Urinary bladder (tissue), 4 donors: ENCODE results near the gene GALNS. TPM values are rescaled to one million over a fixed set of nuclear protein-coding genes. Genes with fewer than 3 reads are reported as not detected.
A peak's percentile ranks its signal among the peaks of the same experiment; 100 is the strongest.

ENCODE experiments used
- DNase-seq: peaks from one replicate; pipeline ENCODE4 v3.0.0-alpha.2; 2015; ENCODE audit errors: extremely low spot score
- H3K27ac ChIP-seq: one replicate; pipeline ENCODE4 v1.5.1; 2013; ENCODE audit warnings: low read depth, mild to moderate bottlenecking, moderate library complexity
- H3K36me3 ChIP-seq: one replicate; pipeline ENCODE4 v1.6.1; 2013; ENCODE audit warnings: mild to moderate bottlenecking, moderate library complexity; ENCODE audit not compliant: insufficient read depth
- H3K4me1 ChIP-seq: one replicate; pipeline ENCODE4 v1.6.1; 2013; ENCODE audit warnings: mild to moderate bottlenecking, moderate library complexity; ENCODE audit not compliant: insufficient read depth
- H3K4me3 ChIP-seq: one replicate; pipeline ENCODE4 v1.5.1; 2013; ENCODE audit warnings: low read depth, low read length
- WGBS: extraction: QIAGEN DNeasy Blood & Tissue Kit; methylation state at CpG from one replicate; pipeline ENCODE4 v1.1.7; 2013; 5-methylcytosine and 5-hydroxymethylcytosine counted together
- polyA plus RNA-seq: library from polyadenylated mRNA; stranded (reverse); fragments of 200-250 nt; gene quantifications from one replicate; pipeline ENCODE4 v1.2.3, GENCODE V29; 2013
- total RNA-seq: library from RNA; depleted of rRNA; stranded (reverse); fragments of >200 nt; gene quantifications from one replicate; pipeline ENCODE4 v1.2.3, GENCODE V29; 2014
- donor health status: healthy with polysubstance abuse.
- donor health status: healthy.

GALNS gene
- total and polyA plus RNA-seq, 2 donors, result 14.6 to 23.0 TPM

DNA sequence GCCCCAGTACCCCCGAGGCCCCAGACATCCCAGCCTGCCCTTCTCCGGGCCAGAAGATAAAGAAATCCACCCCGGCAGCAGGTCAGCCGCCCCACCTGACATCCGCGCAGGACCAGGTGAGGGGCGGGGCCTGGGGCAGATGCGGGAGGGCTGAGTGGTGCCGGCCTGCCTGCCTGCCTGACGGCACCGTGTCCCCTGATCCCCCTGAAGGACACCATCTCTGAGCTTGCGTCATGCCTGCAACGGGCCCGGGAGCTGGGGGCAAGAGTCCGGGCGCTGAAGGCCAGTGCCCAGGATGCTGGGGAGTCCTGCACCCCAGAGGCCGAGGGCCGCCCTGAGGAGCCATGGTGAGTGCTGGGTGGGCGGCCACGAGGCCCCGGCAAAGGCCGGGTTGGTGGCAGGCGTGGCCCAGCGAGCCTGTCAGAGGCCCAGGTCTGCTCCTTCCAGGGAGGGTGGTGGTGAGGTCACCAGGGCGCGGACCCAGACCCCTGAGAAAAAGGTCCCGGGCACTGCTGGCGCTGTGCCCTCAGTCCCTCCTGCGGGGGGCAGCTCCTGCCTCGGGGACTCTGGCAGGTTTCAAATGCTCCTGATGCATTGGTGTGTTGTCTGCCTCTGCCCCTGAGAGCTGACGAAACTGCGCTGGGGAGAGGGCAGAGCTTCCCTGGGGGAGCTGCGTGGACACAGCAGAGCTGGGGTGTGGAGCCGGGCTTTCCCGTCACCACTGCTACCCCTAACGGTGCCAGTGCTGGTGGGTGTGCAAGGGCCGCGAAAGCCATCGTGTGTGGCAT lies 52.0 kb downstream of the GALNS start:
- Histone ChIP-seq H3K4me1 (no peaks in the 10 kb centered on the region), H3K4me3 (no peak overlapping the region), H3K36me3 (peaks cover 2% of the 10 kb centered on the region), H3K27ac (no peak overlapping the region)
- DNase-seq, result no peak
- 27% methylated on average over 39 of the region's 39 CpGs for WGBS

DNA sequence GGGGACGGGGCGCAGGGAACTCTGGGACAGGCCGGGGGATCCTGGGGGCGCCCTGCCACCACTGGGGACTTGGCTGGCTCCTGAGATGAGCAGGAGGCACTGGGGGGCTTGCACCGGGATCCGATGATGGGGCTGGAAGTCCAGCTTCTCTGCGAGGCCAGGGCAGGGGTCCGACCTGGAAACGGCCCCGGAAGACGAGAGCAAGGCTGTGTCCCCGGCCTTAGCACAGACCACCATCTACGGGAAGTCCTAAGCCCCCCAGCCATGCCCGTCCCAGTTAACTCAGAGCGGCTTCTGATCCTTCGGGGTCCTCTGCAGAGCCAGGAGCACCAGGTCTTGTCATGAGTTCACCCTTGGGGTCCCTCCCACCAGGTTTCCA lies 52.6 kb downstream of the GALNS start:
- H3K4me3 ChIP-seq, result no peak overlapping the region
- under 1% methylated on average over 16 of the region's 16 CpGs for WGBS
- no peaks in the 10 kb centered on the region for H3K4me1 ChIP-seq
- no peak overlapping the region for H3K27ac ChIP-seq
- DNase-seq, result no peak
- H3K36me3 ChIP-seq, result peaks cover 2% of the 10 kb centered on the region

DNA sequence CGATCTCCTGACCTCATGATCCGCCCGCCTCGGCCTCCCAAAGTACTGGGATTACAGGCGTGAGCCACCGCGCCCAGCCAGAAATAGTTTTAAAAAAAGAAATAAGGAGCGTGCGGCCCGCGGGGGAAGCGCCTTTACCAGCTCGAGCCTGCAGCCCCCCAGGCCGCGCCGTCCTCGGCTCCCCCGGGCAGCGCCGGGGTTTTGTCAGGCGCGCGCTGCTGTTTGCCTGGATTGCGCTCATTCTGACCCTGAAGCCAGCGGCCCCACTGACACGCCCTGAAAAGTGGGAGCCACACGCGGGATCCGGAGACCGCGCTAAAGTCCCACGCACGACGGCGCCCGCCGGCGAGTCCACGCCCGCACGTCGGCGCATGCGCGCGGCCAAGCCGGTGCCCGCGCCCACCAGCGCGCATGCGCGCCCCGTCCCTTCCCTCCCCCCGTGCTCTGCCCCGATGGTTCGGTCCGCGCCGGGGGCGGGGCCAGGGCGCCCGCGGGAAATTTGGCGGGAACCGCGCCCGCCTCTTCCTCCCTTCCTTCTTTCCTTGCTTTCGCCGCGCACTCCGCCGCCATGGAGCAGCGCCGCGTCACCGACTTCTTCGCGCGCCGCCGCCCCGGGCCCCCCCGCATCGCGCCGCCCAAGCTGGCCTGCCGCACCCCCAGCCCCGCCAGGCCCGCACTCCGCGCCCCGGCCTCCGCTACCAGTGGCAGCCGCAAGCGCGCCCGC lies 53.3 kb downstream of the GALNS start, which contains the start of gene CDT1:
TSS of gene CDT1 (plus strand) at position 526 of the 724 bp plus-strand sequence. CDS start at position 569, 43 bp downstream.
- DNase-seq, result no peak
- H3K4me1 ChIP-seq, result no peaks in the 10 kb centered on the region
- under 1% methylated on average over 97 of the region's 98 CpGs for WGBS
- peak within 1 kb of the TSS; percentile 59 for H3K27ac ChIP-seq
- peak within 1 kb of the TSS; percentile 55 for H3K4me3 ChIP-seq
- H3K36me3 ChIP-seq, result no peaks in the 10 kb centered on the region

DNA sequence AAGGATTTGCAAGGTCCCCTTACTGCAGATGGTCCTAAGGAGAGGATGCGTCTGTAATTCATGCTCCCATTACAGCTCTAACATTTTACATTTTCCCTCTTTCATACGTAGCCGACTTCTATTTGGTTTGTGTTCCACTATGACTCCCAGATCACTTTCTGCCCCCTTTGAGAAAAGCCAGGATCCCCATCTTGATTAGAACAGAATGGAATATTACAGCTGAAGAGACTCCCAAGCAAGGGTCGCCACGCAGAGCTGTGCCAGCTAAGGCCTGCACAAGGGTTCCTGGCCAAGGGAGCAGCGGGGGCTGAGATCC lies 56.5 kb downstream of the GALNS start:
- no peak for DNase-seq

DNA sequence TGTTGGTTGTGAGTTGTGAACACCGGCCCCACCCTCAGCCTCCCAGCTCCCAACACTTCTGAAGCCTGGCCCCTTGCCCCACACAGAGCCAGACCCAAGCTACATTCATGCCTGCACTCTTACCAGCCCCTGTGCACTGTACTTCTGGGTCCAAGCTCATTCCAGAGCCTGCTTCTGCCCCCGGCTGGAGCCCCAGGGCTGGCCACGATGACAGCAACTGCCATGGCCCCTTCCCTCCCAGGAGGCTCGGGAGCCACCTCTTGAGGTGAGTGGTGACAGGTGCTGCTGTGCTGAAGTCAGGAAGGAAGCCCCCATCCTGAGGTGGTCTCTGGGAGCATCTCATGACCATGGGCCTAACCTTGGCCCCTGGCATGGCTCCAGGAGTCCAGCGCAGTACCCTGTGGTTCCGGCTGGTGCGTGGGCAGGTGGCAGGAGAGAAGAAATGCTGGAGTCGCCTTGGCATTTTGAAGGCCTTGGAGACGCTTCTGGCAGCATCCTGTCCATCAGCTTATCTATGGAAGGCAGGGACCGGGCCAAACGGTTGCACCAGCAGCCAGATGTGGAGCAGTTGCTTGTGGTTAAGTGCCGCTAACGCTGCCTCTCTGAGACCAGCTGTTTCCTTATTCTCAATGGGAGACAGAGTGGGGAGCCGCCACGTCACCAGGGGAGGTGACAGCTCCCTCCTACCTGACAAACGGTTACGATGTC lies 57.0 kb downstream of the GALNS start:
- Histone ChIP-seq H3K4me1 (no peaks in the 10 kb centered on the region), H3K4me3 (no peak overlapping the region), H3K36me3 (no peaks in the 10 kb centered on the region), H3K27ac (no peak overlapping the region)
- no peak for DNase-seq
- 76% methylated on average over 17 of the region's 17 CpGs for WGBS

More for the DNA sequence above, 56.5 kb downstream of the GALNS start:
- H3K27ac ChIP-seq, result no peak overlapping the region
- H3K4me3 ChIP-seq, result no peak overlapping the region
- 76% methylated on average over 6 of the region's 6 CpGs for WGBS
- no peaks in the 10 kb centered on the region for H3K36me3 ChIP-seq
- no peaks in the 10 kb centered on the region for H3K4me1 ChIP-seq

DNA sequence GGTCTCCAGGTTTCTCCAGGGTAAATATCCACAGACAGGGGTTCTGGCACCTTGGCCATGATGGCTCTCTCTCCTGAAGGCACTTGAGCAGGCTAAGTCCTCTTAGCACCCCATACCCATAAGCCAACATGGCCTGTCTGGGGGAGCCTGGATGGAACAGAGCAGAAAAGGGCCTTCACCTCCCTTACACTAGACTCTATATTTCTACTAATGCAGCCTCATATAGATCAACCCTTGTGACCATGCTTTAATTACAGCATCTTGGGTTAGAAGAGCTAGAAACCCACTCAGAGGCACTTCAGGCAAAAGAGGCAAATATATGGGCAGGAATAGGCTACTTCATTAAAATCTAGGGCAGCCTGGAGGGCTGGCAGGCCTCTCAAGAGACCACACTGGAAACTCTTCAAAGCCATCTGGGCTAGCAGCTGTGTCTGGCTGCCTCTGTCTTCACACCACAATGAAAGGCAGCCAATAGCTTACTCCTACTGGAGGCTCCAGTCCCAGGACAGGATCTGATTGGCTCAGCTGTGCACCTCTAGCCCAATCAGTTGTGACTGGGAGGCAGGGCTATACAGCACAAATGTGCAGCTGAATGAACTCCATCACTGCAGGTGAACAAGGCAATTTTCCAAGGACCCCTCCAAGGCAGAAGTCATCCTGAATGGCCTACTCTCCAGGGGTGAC lies 57.8 kb downstream of the GALNS start:
- no peak overlapping the region for H3K4me3 ChIP-seq
- DNase-seq, result no peak
- no peaks in the 10 kb centered on the region for H3K4me1 ChIP-seq
- no peaks in the 10 kb centered on the region for H3K36me3 ChIP-seq
- no peak overlapping the region for H3K27ac ChIP-seq

DNA sequence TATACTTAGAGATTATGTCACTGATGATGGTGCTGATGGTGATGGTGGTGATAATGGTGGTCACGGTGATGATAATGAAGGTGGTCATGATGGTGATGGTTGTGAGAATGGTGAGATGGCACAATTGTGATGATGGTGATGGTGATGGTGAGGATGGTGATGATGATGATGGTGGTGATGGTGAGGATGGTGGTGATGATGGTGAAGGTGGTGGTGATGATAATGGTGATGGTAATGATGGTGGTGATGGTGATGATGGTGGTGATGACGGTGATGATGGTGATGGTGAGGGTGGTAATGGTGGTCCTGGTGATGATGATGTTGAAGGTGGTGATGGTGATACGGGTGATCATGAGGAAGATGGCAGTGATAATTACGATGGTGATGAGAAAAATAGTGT lies 58.7 kb downstream of the GALNS start:
- 91% methylated on average over 4 of the region's 4 CpGs for WGBS
- H3K27ac ChIP-seq, result no peak overlapping the region
- H3K4me1 ChIP-seq, result no peaks in the 10 kb centered on the region
- H3K4me3 ChIP-seq, result no peak overlapping the region
- DNase-seq, result no peak
- no peaks in the 10 kb centered on the region for H3K36me3 ChIP-seq

DNA sequence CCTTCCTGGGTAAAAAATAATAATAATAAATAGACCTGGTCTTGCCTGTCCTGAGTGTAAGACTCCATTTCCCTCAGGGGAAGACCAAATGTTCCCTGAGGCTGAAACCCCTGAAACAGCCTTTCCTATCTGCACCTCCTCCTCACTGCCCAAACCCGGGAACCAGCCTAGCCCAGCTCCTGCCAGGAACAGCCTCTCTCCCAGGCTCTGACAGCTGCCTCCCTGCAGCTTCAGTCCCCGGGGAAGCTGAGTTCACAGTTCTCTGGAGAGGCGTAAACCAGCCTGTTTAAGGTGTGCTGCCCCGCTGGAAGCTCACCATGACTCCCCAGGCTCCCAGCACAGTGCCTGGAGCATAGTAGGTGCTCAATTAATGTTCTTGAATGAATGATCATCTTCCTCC lies 60.5 kb downstream of the GALNS start:
- H3K4me3 ChIP-seq, result no peak overlapping the region
- 65% methylated on average over 4 of the region's 4 CpGs for WGBS
- DNase-seq, result no peak
- no peaks in the 10 kb centered on the region for H3K36me3 ChIP-seq
- no peaks in the 10 kb centered on the region for H3K4me1 ChIP-seq
- no peak overlapping the region for H3K27ac ChIP-seq

DNA sequence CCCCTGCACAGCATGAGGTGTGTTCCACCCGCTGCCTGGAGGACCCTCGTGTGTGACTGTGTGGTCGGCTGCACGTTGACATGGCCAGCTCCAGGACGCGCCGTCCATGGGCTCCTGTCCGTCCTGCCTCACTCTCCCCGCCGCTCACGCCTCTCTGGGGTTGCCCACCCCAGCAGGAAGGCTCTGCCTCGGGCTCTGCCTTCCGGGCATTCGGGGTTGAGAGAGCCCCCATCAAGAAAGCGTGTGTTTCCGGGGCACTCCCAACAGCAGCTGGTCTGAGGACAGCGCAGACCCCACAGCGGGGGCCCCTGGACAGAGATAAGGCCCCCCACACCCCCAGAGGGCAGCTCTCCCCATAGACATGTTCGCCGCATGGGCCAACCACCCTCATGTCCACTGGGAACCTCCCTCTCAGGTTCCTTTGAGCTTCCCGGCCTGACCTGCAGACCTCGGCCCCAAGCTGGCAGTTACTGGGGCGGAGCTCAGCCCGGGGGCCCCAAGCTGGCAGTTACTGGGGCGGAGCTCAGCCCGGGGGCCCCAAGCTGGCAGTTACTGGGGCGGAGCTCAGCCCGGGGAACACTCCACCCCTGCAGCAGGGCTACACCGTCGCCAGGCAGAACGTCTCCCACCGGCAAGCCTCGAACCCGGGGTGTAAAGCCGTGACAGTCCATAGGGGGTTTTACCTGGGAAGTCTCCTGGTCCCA lies 63.3 kb downstream of the GALNS start:
- DNase-seq, result no peak
- Histone ChIP-seq H3K36me3 (no peaks in the 10 kb centered on the region), H3K4me1 (no peaks in the 10 kb centered on the region), H3K4me3 (no peak overlapping the region), H3K27ac (no peak overlapping the region)
- WGBS, result 45% methylated on average over 35 of the region's 35 CpGs

DNA sequence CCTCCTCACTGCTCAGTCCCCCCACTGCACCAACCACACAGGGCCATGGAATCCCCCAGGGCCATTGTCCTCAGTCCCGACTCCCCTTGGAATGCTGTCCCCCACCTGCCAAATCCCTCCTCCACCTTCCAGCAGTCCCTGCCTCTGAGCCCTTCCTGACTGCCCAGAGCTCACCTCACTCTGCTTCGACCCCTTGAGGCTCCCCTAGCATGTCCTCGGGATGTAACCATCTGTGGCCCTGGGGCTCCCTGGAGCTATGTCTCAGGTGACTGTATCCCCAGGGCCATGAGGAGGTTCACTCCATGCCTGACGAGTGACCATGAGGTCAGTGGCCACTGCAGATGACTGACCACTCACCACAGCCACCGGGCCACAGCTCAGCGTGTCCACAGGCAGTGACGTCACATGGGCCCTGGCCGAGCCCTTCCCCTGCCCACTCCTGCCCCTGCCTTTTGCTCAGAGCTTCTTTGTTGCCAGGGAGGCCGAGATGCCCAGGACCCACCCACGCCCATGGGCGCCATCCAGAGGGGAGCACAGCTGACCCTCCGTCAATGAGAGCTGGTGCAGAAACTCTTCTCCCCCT lies 64.0 kb downstream of the GALNS start:
- H3K36me3 ChIP-seq, result no peaks in the 10 kb centered on the region
- no peak for DNase-seq
- H3K4me3 ChIP-seq, result no peak overlapping the region
- H3K27ac ChIP-seq, result no peak overlapping the region
- no peaks in the 10 kb centered on the region for H3K4me1 ChIP-seq
- WGBS, result 73% methylated on average over 12 of the region's 12 CpGs

DNA sequence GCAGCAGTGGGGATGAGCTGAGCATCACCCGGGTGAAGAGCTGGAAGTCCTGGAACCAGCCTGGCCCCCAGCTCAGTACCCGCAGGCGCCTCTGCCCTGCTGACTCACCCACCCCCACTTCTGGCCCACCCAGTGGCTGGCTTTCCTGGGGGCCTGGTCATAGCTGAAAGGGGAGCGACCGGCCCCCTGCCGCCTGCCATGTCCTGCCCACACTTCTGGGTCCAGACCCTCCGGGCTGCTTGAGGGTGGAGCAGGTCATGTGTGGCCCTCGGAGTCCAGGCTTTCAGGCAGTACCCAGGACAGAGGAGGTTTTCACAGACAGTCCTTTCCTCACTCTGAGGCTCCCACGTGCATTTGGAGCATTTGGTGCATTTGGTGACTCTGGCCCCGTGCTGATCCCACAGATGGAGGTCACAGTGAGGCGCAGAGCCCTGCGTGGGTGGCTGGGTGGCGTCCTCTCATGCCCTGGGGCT lies 64.6 kb downstream of the GALNS start:
- 67% methylated on average over 13 of the region's 13 CpGs for WGBS
- no peaks in the 10 kb centered on the region for H3K36me3 ChIP-seq
- H3K27ac ChIP-seq, result no peak overlapping the region
- no peaks in the 10 kb centered on the region for H3K4me1 ChIP-seq
- no peak for DNase-seq
- no peak overlapping the region for H3K4me3 ChIP-seq

DNA sequence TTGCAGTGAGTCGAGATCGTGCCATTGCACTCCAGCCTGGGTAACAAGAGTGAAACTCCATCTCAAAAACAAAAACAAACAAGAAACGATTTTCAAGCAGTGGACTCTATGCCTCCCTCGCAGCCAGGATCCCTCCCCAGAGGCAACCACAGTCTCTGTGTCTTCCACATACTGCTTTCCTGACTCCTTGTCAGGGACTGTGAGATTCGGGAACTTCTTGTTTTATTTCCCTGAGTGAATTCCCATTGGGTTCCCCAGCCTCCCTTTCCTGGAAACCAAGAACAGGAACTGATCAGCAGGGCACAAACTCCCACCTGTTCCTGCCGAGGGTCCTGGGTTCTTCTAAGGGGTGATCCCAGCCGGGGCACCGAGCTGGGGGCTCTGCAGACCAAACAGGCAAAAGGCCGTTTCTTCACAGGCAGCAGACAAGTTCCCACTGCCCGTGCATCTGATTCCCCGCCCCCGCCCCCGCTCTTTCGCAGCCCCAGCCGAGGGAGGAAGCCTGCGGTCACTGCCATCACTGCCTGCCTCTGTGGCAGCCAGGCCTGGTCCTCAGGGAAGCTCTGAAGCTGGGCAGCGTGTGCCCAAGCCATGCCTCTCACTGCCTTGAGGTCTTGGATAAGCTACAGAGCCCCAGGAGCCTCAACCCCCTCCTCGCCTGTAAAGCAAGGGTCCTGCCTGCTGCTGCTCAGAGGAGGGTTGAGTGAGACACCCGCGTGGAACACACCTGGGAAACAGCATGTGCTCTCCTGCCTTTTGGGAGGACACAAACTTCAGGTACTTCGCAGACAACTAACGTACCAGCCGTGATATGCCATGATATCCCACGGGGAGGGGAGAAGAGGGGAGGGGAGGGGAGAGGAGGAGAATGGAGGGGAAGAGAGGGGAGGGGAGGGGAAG lies 66.2 kb downstream of the GALNS start:
- no peak for DNase-seq
- Histone ChIP-seq H3K36me3 (no peaks in the 10 kb centered on the region), H3K27ac (no peak overlapping the region), H3K4me3 (no peak overlapping the region), H3K4me1 (no peaks in the 10 kb centered on the region)
- 31% methylated on average over 24 of the region's 24 CpGs for WGBS
